GM19324 (cell line): ENCODE results near the gene UMOD.
"Not testable (repeated sequence)": the region's sequence is repeated elsewhere in the genome, so short reads cannot be mapped to it uniquely, and the experiment has no call there.

Experiments used
- ATAC-seq: cut with Tn5 transposase; IDR thresholded peaks from one replicate; pipeline ENCODE4 v1.9.1; 2021; ENCODE audit warnings: mild to moderate bottlenecking, moderate library complexity; ENCODE audit not compliant: unreplicated experiment, low FRiP score

UMOD gene

DNA sequence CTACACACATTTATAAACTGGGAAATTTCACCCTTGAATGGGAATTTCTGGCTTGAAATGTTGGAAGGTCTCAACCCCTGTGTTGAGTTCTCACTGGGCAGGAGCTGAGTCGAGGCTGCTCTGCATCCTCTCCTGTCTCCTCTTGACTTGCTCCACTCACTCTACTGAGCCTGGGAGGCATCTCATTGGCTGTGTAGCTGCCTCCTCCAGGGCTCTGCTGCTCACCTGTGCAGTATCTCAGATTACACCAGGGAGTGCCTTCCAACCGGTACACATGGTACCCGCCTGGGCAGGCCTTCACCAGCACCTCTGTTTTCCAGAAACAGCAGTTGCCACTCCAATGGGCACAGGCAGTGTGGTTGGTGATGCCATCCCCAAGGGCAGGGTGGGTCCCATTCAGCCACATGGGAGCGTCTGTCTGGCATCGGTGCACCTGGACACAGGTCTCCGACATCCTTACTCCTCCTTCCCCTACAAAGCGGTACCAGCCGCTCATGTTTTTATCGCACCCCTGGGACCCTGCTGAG, 28.9 kb downstream of the UMOD start:
- ATAC-seq: no peak

DNA sequence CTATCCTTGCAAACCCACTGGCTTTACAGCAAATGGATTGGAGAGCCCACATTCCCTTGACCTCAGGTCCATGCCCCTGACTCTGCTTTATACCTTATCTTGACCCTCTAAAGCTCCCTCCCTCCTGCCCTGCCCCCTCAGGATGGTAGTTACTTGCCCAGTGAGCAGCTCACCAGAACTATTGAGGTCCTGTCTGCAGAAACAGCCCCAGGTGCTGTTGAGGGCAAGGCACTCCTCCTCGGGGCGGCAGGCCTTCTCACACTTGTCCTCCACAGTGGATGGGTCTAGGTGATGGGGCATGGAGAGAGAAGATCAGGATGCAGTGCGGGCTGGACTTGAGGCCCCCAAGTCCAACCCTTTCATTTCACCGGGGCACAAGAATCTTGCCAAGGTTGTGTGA, 29.8 kb downstream of the UMOD start:
- ATAC-seq: no peak

DNA sequence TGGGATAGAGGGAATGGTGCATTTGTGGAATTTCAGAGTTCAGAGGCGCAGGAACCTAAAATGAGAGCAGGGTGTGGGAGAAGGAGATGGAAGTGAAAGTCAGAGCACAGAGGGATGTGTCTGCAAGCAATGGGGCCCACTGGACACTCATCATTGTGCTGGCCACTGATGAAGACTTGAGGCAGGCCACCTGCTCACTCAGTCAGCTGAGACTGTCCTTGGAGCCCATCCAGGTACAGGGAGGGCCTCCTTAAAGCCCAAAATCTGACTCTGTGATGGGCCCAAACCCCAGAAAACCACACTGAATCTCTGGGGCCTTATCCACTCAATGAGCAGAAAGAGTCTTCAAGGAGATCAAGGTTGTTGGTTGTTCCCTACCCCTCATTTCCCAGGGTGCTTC, 30.8 kb downstream of the UMOD start:
- no peak for ATAC-seq

DNA sequence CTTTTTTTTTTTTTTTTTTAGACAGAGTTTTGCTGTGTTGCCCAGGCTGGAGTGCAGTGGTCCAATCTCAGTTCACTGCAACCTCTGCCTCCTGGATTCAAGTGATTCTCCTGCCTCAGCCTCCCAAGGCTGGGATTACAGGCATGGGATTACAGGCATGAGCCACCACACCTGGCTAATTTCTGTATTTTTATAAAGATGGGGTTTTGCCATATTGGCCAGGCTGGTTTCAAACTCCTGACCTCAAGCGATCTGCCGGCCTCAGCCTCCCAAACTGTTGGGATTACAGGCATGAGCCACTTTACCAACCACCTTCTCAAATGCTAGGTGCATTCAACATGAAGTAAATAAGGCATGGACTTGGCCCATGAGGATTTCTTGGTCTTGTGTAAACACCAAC, 31.5 kb downstream of the UMOD start:
- ATAC-seq: not testable (repeated sequence)

- no peak for ATAC-seq
Observed at GRCh38 chr16:20320592-20320991, 31.9 kb downstream of the UMOD start.

DNA sequence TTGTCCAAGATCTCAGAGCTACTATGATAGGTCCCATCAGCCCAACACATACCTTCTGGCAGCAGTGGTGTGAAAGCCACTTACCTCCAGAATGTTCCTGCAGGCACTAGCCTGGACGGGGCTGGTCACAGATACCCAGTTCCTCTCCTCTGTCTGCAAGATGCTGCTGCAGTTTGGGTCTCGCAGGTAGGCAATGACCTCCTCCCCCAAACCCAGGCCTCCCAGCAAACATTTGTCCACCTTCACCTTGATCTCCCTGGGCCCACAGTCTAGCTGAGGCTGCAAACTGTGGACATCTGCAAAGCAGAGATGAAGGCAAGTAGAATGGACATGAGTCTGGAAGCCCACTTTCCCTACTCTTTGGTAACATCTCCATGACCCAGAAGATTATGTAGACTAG, 32.3 kb downstream of the UMOD start:
- no peak for ATAC-seq

GRCh38 chr16:20319406-20319805, 33.1 kb downstream of the UMOD start:
- ATAC-seq: no peak

GRCh38 chr16:20318437-20318836, 34.1 kb downstream of the UMOD start:
- ATAC-seq: no peak

GRCh38 chr16:20318006-20318405, 34.5 kb downstream of the UMOD start:
- ATAC-seq: no peak

GRCh38 chr16:20317117-20317516, 35.4 kb downstream of the UMOD start:
- ATAC-seq: no peak

DNA sequence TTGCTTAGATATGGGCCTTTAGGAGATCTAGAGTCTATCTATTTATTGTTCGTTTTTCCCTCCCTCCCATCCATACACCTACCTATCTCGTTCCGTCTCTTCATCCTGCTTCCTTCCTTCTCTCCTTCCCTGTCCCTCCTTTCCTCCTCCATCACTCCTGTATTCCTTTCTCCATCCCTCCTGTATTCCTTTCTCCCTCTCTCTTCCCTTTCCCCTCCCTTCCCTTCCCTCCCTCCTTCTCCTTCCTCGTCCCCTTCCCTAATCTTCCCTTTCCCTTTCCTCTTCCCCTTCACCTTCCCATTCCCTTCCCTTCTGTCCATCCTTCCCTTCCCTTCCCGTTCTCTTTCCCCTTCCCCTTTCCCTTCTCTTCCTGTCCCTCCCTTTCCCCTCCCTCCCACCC, 35.8 kb downstream of the UMOD start:
- ATAC-seq: no peak

DNA sequence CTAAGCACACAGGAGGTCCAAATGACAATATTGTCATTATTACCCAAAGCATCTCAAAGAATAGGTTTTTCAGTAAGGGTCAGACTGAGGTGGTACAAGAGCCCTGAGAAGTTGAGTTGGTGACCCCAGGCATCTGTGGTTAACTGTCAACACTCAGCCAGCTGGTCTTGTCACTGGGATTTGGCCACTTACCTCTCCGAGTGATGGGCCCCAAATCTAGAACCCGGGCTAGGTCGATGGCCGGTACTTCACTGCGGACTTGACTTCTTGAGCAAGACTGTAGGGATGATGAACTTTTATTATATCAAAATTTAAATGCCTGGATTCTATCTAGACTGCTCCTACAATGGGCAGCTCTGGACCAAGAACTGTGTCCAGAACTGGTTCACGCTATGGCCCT, 36.8 kb downstream of the UMOD start:
- no peak for ATAC-seq

GRCh38 chr16:20314575-20314974, 37.9 kb downstream of the UMOD start:
- no peak for ATAC-seq

DNA sequence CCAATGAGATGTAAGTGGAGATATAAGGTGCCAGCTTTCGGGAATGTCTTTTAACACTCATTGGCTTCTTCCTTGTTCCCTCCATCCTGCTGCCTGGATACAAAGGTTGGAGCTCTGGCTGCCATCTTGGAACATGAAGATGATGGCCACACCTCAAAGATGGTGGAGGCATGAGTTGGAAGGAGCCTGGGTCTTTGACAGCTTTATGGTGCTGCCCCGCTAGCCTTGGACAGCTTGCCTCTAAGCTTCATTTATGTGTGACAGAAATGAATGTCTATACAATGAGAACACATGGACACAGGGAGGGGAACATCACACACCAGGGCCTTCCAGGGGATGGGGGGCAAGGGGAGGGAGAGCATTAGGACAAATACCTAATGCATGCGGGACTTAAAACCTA, 38.8 kb downstream of the UMOD start:
- ATAC-seq: no peak

DNA sequence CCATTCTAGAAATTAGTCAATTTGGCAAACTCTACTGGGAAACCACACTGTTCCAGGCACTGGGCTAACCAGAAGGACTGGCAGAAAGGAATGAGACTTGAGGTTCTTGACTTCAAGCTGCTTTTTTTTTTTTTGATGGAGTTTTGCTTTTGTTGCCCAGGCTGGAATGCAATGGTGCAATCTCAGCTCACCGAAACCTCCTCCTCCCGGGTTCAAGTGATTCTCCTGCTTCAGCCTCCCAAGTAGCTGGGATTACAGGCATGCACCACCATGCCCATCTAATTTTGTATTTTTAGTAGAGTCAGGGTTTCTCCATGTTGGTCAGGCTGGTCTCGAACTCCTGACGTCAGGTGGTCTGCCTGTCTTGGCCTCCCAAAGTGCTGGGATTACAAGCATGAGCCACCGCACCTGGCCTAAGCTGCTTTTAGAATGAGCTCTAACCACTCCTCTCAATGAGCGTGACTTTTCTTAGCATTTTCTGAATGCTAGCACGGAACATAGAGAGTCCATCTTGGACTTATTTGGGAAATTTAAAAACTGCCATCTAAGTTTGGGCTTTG, 39.9 kb downstream of the UMOD start:
- ATAC-seq: not testable (repeated sequence)

- ATAC-seq: no peak
Observed at GRCh38 chr16:20311548-20311947, 41.0 kb downstream of the UMOD start.

DNA sequence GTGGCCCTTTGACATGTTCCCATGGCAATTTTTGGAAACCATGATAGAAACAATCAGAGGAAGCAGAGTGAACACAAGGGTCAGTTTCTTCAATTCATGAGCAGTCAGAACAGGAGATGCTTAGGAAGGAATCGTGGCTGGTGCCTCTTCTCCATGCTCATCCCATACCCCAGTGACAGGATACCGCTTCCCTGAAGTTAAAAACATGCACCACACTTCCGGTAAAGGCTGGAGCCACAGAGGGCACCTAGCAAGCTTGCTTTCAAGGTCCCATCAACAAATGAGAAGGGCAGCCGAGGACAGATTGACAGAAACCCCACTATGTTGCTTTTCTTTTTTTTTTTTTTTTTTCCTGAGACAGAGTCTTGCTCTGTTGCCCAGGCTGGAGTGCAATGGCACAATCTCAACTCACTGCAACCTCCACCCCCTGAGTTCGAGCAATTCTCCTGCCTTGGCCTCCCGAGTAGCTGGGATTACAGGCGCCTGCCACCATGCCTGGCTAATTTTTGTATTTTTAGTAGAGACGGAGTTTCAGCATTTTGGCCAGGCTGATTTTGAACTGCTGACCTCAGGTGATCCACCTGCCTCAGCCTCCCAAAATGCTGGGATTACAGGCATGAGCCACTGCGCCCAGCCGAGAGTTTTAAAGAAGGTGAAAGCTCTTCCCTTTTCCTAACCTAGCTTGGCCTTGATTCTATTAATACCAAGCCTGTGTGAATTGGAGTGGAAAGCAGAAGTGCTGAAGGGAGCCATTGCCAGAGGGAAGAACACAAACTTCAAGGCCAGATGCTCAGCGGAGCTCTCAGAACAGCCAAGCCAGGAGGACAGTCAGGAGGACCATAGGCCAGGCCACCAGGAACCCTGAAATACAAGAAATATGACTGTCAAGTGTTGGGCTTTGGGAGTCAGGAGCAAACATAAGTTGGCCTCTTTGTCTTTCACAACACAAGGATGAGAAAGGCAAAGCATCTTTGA, 41.8 kb downstream of the UMOD start:
- ATAC-seq: no peak

- no peak for ATAC-seq
Observed at GRCh38 chr16:20309786-20310185, 42.7 kb downstream of the UMOD start.

- ATAC-seq: no peak
Observed at GRCh38 chr16:20308801-20309590, 43.5 kb downstream of the UMOD start.

DNA sequence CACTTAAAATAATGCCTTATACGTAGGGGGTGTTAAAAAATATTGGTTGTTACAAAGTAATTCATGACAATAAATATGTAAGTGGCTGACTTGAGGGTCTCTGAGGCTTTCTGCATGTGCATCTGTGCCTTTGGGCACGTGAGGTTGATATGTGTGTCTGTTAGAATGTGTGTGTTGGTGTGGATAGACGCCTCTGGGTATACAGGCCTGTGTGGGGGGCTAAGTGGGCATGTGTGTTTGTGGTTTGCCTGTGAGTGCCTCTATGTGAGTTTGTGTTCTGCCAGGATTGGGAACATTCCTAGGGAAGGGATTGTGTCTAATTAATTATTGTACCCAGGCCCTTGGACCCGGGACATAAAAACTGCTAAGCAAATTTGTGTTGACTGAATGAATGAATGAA, 44.2 kb downstream of the UMOD start:
- ATAC-seq: no peak

DNA sequence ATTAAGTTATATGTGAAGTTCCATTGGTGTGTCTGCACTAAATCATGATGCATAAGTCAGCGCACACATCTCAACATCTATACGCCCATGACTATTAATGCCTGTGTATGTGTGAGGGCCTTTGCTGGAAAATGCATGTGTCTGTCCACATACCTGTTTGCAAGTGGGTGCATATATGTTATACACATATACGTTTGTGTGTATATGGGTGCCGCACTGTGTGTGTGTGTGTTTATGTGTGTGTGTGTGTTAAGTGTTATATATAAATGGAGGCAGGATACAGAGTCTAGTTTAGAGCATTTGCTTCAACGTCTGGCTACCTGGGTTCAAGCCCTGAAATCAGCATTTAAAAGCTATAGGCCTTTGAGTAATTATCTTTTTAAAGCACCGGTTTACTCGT, 44.7 kb downstream of the UMOD start:
- ATAC-seq: no peak
